Astrocyte of the hippocampus (primary cell): Measurements from ENCODE around the gene PIP.
"Not testable (repeated sequence)": the region's sequence is repeated elsewhere in the genome, so short reads cannot be mapped to it uniquely, and the experiment has no call there.

Source experiments
- DNase-seq: peaks from one replicate; pipeline ENCODE4 v3.0.0; 2011; ENCODE audit warnings: low read depth, low spot score

Gene PIP, protein sequence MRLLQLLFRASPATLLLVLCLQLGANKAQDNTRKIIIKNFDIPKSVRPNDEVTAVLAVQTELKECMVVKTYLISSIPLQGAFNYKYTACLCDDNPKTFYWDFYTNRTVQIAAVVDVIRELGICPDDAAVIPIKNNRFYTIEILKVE

GRCh38 chr7:143131781-143132180 lies at the start of gene PIP:
TSS of gene PIP (plus strand) at chr7:143132077. CDS start at chr7:143132117, 40 bp downstream.
- DNase-seq = no peak

- no peak for DNase-seq
Measured at GRCh38 chr7:143085109-143085508, 46.8 kb upstream of the PIP start.

GRCh38 chr7:143085610-143086009 lies 46.3 kb upstream of the PIP start:
- not testable (repeated sequence) for DNase-seq

DNA sequence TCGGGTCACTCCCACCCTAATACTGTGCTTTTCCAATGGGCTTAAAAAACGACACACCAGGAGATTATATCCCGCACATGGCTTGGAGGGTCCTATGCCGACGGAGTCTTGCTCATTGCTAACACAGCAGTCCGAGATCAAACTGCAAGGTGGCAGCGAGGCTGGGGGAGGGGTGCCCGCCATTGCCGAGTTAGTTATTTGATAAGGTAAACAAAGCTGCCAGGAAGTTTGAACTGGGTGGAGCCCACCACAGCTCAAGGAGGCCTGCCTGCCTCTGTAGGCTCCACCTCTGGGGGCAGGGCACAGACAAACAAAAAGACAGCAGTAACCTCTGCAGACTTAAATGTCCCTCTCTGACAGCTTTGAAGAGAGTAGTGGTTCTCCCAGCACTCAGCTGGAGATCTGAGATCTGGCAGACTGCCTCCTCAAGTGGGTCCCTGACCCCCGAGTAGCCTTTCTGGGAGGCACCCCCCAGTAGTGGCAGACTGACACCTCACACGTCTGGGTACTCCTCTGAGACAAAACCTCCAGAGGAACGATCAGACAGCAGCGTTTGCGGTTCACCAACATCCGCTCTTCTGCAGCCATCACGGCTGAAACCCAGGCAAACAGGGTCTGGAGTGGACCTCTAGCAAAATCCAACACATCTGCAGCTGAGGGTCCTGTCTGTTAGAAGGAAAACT lies 43.2 kb upstream of the PIP start:
- DNase-seq = not testable (repeated sequence)

DNA sequence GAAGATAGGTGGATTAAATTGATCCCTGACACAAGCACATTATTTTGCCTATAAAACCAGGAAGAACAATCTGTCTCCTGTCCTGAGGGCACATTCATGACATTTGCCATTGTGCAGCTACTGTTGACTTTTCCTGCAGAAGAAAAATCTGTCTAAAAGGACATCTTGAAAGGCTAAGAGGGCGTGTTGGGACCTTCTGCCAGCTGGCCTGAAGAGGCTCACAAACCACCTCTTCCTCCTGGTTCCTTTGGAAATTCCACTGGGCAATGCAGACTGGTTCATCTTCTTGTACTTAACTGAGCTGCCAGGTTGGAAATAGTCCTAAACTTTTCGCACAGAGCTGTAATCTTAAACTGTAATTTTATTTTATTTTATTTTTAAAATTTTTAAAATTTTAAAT lies 35.7 kb upstream of the PIP start:
- DNase-seq = no peak

DNA sequence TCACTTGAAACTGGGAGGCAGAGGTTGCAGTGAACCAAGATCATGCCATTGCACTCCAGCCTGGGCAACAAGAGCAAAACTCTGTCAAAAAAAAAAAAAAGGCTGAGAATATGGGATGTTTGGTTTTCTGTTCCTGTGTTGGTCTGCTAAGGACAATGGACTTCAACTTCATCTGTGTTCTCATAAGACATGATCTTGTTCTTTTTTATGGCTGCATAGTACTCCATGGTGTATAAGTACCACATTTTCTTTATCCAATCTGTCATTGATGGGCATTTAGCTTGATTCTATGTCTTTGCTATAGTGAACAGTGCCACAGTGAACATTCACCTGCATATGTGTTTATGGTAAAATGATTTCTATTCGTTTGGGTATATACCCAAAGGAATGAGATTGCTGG lies 32.3 kb upstream of the PIP start:
- DNase-seq = not testable (repeated sequence)

DNA sequence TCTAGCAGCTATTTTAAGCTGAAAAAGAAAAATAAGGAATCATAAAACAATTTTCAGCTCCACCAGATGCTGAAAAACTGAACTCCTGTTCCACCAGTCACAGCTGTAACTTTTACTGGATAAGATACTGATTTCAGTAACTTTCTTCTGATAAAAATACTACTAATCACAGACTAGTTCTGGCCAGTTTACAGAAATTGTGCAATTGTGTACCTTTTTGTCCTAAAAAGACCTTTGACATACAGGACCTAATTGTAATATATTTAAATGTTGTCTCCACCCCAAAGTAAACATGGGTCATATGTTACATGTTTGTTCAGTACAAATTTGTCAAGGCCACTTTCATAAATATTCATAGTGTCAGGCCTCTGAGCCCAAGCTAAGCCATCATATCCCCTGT lies 27.1 kb upstream of the PIP start:
- DNase-seq = no peak

GRCh38 chr7:143108019-143108418 lies 23.9 kb upstream of the PIP start:
- not testable (repeated sequence) for DNase-seq

DNA sequence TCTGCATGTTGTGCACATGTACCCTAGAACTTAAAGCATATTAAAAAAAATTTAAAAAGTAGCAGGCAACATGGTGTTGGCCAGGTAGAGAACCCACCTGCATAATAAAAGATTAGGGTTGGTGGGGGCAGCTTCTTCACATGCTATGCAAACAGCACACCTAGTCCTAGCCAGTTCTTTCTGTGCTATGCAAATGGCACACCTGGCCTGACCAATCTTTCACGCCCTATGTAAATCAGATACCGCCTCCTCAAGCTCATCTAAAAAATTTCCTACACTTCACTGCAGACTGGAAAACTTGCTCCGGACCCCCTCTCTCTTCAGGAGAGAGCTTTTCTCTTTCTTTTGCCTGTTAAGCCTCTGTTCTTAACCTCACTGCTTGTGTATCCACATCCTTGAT lies 14.5 kb upstream of the PIP start:
- DNase-seq = no peak

DNA sequence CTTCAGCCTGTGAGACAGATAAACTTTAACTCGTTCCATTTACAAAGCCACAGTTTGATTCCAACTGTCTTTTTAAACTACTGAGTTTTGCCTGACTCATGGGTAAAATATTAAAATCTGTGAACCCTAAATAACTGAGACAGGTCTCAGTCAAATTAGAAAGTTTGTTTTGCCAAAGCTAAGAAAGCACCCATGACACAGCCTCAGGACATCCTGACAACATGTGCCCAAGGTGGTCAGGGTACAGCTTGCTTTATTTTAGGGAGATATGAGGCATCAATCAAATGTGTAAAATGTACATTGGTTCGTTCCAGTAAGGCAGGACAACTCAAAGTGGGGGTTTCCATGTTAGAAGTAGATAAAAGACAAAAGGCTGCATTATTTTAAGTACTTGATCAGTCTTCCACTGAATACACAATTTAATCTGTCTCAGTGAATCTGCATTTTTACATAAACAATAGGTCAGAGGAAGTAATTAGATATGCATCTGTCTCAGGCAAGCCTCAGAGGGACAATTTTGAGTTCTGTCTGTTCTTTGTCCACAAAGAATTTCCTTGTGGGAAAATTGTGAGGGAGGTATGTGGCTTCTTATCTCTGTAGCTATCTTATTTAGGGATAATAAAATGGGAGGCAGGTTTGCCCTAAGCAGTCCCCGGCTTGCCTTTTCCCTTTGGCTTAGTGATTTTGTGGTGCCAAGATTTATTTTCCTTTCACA lies 11.0 kb upstream of the PIP start:
- no peak for DNase-seq

DNA sequence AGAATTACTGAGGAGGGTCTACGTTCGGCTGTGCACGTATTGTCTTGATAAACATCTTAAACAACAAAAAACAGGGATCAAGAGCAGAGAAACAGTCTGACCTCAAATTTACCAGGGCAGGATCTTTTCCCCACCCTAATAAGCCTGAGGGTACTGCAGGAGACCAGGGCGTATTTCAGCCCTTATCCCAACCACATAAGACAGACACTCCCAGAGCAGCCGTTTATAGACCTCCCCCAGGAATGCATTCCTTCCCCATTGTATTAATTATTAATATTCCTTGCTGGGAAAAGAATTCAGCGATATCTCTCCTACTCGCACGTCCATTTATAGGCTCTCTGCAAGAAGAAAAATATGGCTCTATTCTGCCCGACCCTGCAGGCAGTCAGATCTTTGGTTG lies 8.6 kb upstream of the PIP start:
- not testable (repeated sequence) for DNase-seq

DNA sequence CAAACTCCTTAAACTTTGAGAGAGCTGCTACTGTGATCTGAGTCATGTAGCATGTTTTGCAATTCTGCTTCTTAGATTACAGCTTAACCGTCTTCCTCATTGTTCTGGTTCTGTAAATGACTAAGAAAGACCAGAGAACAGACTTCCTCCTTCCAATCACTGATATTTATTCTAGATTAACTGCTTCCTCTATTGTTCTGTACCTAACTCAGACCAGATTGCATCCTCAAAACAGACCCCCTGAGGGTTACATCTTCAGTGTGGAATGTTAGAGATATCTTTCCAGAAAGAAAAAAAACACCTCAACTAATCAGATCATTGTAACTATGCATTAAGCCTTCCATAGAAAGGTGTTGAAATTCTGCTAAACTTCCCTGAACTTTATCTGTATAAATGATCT lies 5.7 kb upstream of the PIP start:
- DNase-seq = no peak

DNA sequence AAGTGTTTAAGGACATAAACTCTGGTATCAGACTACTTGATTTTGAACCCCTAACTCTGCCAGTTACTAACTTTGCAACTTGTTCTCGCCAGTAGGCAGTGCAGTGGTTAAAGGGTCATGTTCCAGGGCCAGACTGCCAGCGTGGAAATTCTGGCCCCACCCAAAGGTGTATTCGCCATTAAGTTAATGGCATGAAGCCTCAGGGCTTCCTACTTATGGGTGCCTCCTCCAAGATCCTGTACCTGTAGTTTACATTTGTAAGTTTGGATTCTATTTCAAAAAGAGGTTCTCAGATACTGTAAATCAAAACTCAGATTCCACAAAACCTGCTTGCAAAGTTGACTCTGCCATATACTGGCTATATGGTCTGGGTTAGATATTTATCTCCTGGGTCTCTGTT lies 2.8 kb upstream of the PIP start:
- DNase-seq = no peak

GRCh38 chr7:143129477-143129876 lies 2.4 kb upstream of the PIP start:
- DNase-seq = no peak

- no peak for DNase-seq
Measured at GRCh38 chr7:143130541-143130940, 1.3 kb upstream of the PIP start.

DNA sequence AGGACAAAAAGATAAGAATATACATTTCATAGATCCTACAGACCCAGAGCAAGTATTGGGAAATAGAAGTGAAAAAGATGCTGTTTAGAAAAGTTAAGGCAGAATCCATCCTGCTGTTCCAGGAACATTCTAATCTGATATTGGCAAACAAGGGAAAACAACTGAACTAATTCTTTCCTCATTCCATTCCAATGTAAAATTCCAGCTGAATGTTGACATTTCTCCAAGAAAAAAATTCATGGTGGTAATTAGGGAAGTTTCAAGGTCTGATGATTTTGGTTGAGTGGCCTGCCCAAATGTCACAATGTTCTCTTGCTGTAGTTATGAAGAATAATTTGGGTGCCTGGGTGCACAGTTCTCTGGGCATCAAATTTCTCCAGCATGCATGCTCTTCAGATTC lies 15.2 kb downstream of the PIP start:
- no peak for DNase-seq

- no peak for DNase-seq
Measured at GRCh38 chr7:143148050-143148449, 16.2 kb downstream of the PIP start.

DNA sequence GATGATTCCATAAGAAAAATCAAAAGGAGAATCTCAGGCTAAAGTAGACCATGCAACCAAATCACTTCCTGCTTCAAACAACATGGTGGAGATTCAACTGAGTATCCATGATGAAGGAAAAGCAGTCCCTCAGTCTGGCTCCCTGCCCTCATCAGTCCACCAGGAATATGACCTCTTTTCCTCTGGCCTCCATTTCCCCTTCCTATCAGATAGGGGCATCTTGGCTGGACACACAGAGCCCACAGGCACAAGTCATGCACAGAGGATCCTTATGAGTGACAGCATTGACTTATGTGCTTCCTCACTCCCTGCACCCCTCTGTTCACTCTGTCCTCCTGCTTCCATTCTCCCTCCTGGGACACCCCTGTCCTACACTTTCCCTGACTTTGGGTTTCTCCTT lies 16.8 kb downstream of the PIP start:
- no peak for DNase-seq

GRCh38 chr7:143150696-143151095 lies 18.8 kb downstream of the PIP start:
- DNase-seq = not testable (repeated sequence)

GRCh38 chr7:143158617-143159016 lies 26.7 kb downstream of the PIP start:
- DNase-seq = not testable (repeated sequence)

- no peak for DNase-seq
Measured at GRCh38 chr7:143171697-143172096, 39.8 kb downstream of the PIP start.

- peak; percentile 23 for DNase-seq
Measured at GRCh38 chr7:143172354-143172753, 40.5 kb downstream of the PIP start.

- DNase-seq = no peak
Measured at GRCh38 chr7:143176128-143176527, 44.3 kb downstream of the PIP start.
